ENCODE measurements around the gene SPDYE3.

DNA sequence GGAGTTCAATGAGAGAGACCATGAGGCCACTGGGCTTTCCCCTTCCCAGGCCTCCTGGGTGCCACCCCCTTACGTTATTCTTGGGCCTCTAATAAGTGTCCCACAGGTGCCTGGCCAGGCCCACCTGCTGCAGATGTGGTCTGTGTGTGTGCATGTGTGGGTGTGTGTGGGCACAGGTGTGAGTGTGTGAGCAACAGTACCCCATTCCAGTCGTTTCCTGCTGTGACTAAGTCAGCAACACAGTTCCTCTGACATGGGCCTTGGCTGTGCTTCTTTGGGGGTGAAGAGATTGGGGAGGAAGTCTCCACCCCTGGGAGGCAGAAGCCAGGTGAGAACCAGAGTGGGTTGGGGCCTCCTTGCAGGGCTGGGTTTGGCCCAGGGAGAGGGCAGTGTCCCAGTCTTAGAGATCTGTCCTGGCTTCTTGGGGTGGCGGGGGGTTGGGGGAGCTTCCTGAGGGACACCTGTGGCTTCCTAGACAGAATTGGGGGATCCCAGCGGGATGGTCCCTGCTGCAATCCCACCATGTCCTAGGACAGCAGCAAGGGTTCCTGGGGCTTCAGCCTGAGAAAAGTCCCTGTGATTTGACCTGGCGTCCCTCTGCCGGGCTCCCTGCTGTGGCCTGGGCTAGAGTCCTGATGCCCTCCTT, 46.3 kb downstream of the SPDYE3 start:
- TF ChIP-seq, protein P1, sequence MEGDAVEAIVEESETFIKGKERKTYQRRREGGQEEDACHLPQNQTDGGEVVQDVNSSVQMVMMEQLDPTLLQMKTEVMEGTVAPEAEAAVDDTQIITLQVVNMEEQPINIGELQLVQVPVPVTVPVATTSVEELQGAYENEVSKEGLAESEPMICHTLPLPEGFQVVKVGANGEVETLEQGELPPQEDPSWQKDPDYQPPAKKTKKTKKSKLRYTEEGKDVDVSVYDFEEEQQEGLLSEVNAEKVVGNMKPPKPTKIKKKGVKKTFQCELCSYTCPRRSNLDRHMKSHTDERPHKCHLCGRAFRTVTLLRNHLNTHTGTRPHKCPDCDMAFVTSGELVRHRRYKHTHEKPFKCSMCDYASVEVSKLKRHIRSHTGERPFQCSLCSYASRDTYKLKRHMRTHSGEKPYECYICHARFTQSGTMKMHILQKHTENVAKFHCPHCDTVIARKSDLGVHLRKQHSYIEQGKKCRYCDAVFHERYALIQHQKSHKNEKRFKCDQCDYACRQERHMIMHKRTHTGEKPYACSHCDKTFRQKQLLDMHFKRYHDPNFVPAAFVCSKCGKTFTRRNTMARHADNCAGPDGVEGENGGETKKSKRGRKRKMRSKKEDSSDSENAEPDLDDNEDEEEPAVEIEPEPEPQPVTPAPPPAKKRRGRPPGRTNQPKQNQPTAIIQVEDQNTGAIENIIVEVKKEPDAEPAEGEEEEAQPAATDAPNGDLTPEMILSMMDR (IDR thresholded peaks at IDR 0.05): no peak
- TF ChIP-seq POLR2A (IDR thresholded peaks at IDR 0.05): no peak

Measured in thyroid gland (tissue), 4 donors.